Measurements from ENCODE around the gene VIL1. TPM values are rescaled to one million over a fixed set of nuclear protein-coding genes. Genes with fewer than 3 reads are reported as not detected.

VIL1 gene
- total RNA-seq, 1 donor from 2014 or later = not detected

GRCh38 chr2:218482651-218483050 lies 63.7 kb downstream of the VIL1 start:
- DNase-seq (ENCODE audit: low spot score in 2 of 2) = no peak
- no peak overlapping the region for H3K27ac ChIP-seq
- peaks cover 18 to 73% of the 10 kb centered on the region in 2 donors for H3K36me3 ChIP-seq
- no peaks in the 10 kb centered on the region for H3K9me3 ChIP-seq
- TF ChIP-seq CTCF (IDR thresholded peaks at IDR 0.05) = no peak
- H3K4me3 ChIP-seq = no peak overlapping the region
- no peaks in the 10 kb centered on the region for H3K4me1 ChIP-seq
- H3K27me3 ChIP-seq = no peaks in the 10 kb centered on the region
- intact Hi-C loops (cut with DNase I) = no loop called here

GRCh38 chr2:218485986-218486667 lies 67.2 kb downstream of the VIL1 start:
- no peaks in the 10 kb centered on the region for H3K4me1 ChIP-seq
- peaks cover 15 to 72% of the 10 kb centered on the region in 2 donors for H3K36me3 ChIP-seq
- no peaks in the 10 kb centered on the region for H3K27me3 ChIP-seq
- no peaks in the 10 kb centered on the region for H3K9me3 ChIP-seq
- intact Hi-C loops (cut with DNase I) = no loop called here
- DNase-seq (ENCODE audit: low spot score in 2 of 2) = no peak
- no peak for TF ChIP-seq CTCF (IDR thresholded peaks at IDR 0.05)
- H3K27ac ChIP-seq = no peak overlapping the region
- no peak overlapping the region for H3K4me3 ChIP-seq

- Histone ChIP-seq H3K4me1 (no peaks in the 10 kb centered on the region), H3K27me3 (no peaks in the 10 kb centered on the region), H3K27ac (no peak overlapping the region), H3K36me3 (peaks cover 25% of the 10 kb centered on the region in 2 donors), H3K9me3 (no peaks in the 10 kb centered on the region), H3K4me3 (no peak overlapping the region)
- no peak for DNase-seq (ENCODE audit: low spot score in 2 of 2)
- no peak for TF ChIP-seq CTCF (IDR thresholded peaks at IDR 0.05)
- intact Hi-C loops (cut with DNase I) = no loop called here
These were observed 81.7 kb downstream of the VIL1 start for GRCh38 chr2:218500501-218501060.

GRCh38 chr2:218501665-218502064 lies 82.7 kb downstream of the VIL1 start:
- intact Hi-C loops (cut with DNase I) = no loop called here
- peaks cover 14 to 22% of the 10 kb centered on the region in 2 donors for H3K36me3 ChIP-seq
- H3K27me3 ChIP-seq = no peaks in the 10 kb centered on the region
- DNase-seq (ENCODE audit: low spot score in 2 of 2) = no peak
- TF ChIP-seq CTCF (IDR thresholded peaks at IDR 0.05) = no peak
- H3K4me3 ChIP-seq = no peak overlapping the region
- no peak overlapping the region for H3K27ac ChIP-seq
- H3K4me1 ChIP-seq = no peaks in the 10 kb centered on the region
- no peaks in the 10 kb centered on the region for H3K9me3 ChIP-seq

Other genes with a start within 250 kb of the VIL1 start
- 237 TPM for gene ARPC2, start 201.9 kb upstream of the VIL1 start, total RNA-seq
- not detected for gene GPBAR1, start 158.1 kb upstream of the VIL1 start, total RNA-seq
- gene AAMP, start 149.0 kb upstream of the VIL1 start, total RNA-seq = 73.7 TPM
- 45.8 TPM for gene PNKD, start 148.6 kb upstream of the VIL1 start, total RNA-seq
- 320 TPM for gene TMBIM1, start 126.6 kb upstream of the VIL1 start, total RNA-seq
- gene CATIP, start 62.3 kb upstream of the VIL1 start, total RNA-seq = not detected
- gene SLC11A1, start 36.9 kb upstream of the VIL1 start, total RNA-seq = 16.4 TPM
- gene CTDSP1, start 19.3 kb upstream of the VIL1 start, total RNA-seq = 144 TPM
- gene USP37, start 149.2 kb downstream of the VIL1 start, total RNA-seq = 11.8 TPM
- gene CNOT9, start 149.7 kb downstream of the VIL1 start, total RNA-seq = 46.7 TPM
- 1.9 TPM for gene PLCD4, start 188.8 kb downstream of the VIL1 start, total RNA-seq
- gene ZNF142, start 240.5 kb downstream of the VIL1 start, total RNA-seq = 79.7 TPM
- 27.7 TPM for gene BCS1L, start 240.6 kb downstream of the VIL1 start, total RNA-seq